ENCODE measurements around the gene POGK.

- TF ChIP-seq ZNF707 (tag by site-specific recombination; IDR thresholded peaks at IDR 0.05) (no peak), CTCF (tag by site-specific recombination; IDR thresholded peaks at IDR 0.05) (no peak), ZBTB7A (tag by site-specific recombination; IDR thresholded peaks at IDR 0.05; ENCODE audit: low read depth) (no peak), MEIS1 (CRISPR knock-in tag; IDR thresholded peaks at IDR 0.05; ENCODE audit: borderline replicate concordance) (no peak), ZNF19 (tag by site-specific recombination; IDR thresholded peaks at IDR 0.05; ENCODE audit: low read depth) (no peak), ZNF366 (tag by site-specific recombination; conservative IDR thresholded peaks at IDR 0.05) (no peak), ELK4 (IDR thresholded peaks at IDR 0.05; ENCODE audit: borderline replicate concordance, low read depth, low read length) (no peak)
Measured at GRCh38 chr1:166843322-166843721, 4.0 kb downstream of the POGK start.

Measured in HEK293 (cell line).